Gastrocnemius medialis (tissue), 4 donors: ENCODE data around the gene C4orf36.

Experiments used
- CTCF ChIP-seq, 5 experiments: fragments of 450-650 bp in 3 of 5; fragments of 200-600 bp in 2 of 5; sonication (generic) in 2 of 5; IDR thresholded peaks in 4 of 5; conservative IDR thresholded peaks in 1 of 5; 1 replicate in 4 of 5; 2 replicates in 1 of 5; pipeline ENCODE4 v1.5.1; 2016 to 2019; ENCODE audit warnings: antibody characterized with exemption in 5 of 5, mild to moderate bottlenecking in 3 of 5, moderate library complexity in 3 of 5
- POLR2A ChIP-seq, 2 donors: fragments of 450-650 bp; IDR thresholded peaks; one replicate each; pipeline ENCODE4 v1.6.1; 2017; ENCODE audit warnings: antibody characterized with exemption in 2 of 2, mild to moderate bottlenecking in 2 of 2, moderate library complexity in 2 of 2

- TF ChIP-seq CTCF (IDR thresholded peaks at IDR 0.05 in 4 of 5, conservative IDR thresholded peaks at IDR 0.05 in 1 of 5): no peak
- TF ChIP-seq POLR2A (IDR thresholded peaks at IDR 0.05): no peak
Observed at GRCh38 chr4:86896596-86896995, 4.4 kb upstream of the C4orf36 start.
